Activated CD4-positive, alpha-beta T cell treated with anti-CD3 and anti-CD28 coated beads for 24 hours (primary cell): ENCODE measurements around the gene NDRG3.

Experiments used
- DNase-seq, 2 donors: peaks; one replicate each; pipeline ENCODE4 v3.0.0-alpha.2; 2020; ENCODE audit warnings: low read depth in 2 of 2

The NDRG3 gene

DNA sequence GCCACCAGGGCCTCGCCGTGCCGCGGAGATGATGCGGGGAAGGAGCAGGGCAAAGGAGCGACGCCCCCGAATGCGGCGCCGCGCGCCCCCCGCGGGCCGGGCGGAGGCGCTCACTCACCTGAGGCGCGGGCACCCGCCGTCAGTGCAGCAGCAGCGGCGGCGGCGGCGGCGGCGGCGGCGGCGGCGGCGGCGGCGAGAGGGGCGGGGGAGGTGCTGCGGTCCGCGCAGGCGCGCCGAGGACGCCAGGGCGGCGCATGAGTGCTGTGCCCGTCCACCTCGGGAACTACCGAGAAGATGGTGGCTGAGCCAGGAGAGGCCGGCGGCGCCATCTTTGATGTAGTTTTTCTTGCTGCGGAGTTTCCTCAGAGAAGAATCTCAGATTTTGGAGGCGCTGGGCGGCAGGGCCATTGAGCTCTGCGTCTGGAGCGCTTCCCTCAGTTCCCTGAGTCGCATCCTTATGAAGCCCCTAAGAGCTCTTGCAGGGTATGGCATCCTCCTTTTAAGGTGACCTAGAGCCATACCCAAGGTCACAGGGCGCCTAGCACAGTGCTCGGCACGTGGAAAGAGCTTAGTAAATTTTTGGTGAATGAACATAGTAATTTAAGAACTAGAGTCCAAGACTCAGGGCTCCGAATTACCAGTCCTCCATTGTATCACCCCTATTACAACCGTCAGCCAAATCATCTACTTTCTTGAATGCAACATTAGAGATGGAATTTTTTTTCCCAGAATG lies at the start of gene NDRG3:
NDRG3 (minus strand) TSS at position 164 of the 733 bp plus-strand sequence. CDS start 24,355 bp downstream, outside the sequence.
- peak; percentile 84 to 85 for DNase-seq

DNA sequence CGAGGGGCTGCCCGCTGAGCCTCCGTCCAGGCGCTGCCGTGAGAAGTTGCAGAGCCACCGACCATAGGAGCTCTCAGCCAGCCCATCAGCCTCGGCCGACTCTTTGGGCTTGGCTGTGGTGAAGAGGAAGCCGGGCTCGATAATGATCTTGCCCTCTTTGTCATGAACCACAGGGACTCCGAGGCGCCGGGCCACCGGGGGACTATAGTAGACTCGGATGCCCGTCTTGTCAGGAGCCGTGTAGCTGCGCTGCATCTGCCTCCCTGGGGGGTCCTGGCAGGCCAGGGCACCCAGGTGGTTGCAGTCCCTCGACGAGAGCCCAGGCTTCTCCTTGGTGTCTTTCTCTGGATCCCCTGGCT lies 48.2 kb upstream of the NDRG3 start:
- no peak for DNase-seq

DNA sequence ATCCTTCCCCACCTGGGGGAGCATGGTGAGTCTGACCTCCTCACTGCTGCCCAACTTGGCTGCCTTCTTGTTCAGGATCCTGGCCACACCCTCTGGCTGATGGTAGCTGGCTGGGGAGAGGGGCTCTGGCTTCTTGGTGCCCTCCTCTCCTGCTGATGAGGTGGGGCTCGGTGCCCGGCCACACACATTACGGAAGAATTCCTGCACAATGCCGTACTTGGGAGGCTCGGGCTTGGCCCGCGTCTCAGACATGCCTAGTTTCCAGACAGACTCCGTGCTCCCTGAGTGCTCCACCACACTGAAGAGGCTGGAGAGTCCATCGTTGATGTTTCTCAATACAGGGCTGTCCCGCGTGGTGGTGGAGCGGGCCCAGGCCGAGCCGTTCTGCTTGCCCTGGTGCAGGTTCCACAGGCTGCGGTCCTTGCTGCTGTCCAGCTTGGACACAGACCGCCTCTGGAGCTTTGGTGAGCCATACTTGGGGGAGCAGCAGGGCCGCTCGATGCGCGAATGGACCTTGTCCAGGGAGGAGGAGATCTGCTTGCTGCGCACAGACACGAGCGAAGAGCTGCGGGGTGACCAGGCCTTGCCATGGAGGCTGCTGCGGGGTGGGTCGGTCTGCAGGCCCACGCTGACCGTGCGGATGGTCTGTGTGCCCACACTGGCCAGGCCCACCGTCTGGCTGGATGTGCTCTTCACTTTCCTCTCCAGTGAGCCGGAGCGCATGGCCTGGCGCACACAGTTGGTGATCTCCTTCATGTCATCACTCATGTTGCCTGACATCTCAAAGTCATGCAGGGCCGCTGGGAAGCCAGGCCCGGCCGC lies 47.6 kb upstream of the NDRG3 start:
- no peak for DNase-seq

DNA sequence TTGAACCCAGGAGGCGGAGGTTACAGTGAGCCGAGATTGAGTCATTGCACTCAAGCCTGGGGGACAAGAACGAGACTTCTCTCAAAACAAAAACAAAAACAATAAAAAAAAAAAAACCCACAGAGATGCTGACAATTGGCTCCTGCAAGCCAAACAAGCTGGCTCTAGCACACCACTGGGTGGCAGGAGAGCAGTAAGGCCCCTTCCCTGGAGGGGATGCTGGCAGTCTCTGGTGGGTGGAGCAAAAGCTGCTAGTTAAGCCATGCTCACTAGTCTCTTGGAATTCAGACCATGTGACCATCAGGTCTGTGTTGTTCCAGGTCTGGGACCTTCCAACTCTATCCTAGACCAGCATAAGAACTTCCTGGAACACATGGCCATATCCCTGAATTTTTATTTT lies 46.5 kb upstream of the NDRG3 start:
- no peak for DNase-seq

DNA sequence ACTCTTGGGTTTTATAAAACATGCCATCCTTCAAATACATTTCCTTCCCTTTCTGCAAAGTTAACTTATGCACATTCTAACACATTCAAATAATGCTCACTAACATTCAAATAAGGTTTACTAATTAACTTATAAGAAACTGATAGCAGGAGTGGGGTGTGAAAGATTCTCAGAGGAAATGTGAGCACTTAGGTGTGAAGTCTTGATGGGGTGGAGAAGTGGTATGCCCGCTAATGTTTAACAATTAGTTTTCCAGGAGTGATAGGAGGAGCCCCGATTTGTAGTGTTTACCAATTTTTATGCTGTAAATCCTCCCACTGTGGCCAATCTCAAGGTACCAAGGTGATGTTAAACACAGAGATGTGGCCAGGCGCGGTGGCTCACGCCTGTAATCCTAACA lies 46.0 kb upstream of the NDRG3 start:
- DNase-seq, result no peak

DNA sequence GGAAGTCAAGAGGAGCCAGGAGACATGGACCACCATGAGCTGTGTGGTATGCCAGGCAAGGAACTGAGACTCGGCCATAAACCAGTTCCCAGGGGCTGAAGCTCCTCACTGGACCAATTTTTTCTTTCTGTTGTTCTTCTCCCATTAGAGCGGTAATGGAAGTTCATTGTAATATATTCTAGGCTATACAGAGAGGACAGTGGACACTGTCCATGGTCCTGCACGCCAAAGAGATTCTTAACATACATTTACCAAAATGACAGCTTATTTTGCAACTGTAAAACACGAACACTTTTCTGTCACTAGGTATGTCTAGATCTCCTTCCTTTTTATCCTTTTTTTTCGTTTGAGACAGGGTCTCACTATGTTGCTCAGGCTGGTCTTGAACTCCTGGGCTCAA lies 40.8 kb upstream of the NDRG3 start:
- no peak for DNase-seq

DNA sequence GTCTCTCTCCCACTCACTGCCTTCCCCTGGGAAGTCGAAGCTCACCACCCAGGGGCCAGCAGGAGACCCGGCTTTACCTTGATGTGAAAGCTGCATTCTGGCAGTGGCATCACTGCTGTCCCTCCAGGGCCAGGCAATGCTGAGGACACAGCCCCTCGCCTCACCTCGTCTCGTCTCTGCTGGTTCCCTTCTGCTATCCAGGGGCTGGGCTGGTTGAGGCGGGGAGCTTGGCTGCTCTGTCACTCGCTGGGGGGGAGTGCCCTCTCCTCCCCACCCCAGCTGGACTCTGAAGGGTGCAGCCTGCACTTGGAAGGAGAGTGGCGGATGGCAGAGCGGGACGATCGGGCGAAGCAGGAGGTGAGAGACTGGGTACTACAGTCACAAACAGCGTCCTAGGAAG lies 40.4 kb upstream of the NDRG3 start:
- DNase-seq, result no peak

DNA sequence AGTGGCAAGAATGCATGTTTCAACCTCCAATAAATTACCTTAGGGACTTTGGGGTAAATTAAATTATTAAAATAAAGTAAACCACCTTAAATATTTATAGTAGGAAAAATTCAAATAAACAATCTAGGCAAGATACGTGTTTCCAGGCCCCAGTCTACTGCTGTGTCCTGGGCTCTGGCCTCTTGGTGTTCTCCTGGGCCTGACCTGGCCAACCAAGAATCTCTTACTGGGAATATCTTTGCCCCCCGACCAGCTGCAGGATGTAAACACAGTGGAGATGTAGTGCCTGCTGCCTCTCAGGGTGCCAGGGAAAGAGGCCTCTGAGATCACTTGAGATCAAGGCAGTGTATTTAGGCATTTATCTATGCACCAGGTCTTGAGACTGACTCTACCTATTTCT lies 39.4 kb upstream of the NDRG3 start:
- no peak for DNase-seq

DNA sequence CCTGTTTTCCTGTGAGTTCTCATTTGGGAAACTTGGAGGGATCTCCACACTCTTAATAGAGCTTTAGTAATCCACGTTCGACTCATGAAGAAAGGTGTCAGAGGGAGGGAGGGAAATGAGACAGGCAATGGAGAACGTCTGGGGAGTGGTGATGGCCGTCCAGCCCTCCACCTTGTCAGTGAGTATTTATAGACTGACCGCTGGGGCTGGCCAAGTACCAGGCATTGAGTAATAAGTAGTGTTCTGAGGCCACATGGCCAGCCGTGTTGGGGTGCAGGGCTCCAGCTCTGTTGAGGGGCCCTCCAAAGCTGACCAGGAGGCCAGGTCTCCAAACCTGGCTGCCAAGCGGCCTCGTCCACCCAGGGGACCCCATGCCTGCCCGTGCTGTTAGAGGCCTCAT lies 39.0 kb upstream of the NDRG3 start:
- no peak for DNase-seq

DNA sequence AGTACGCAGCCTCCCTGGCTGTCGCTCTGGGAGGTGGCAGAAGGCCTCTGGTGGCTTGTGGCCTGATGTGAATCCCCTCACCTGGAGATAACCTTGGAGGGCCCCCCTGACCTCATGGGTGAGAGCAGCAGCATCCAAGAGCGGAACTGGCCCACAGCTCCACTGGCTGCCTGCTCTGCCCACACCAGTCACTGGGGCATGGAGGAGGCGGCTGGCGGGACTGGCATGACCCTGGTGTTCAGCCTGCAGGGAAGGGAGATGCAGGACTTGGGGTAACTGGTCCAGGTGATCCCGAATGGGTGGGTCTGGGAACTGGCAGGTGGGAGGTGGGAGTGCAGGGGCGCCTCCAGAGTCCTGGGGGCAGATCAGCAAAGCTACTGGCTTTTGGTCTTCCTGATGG lies 38.2 kb upstream of the NDRG3 start:
- no peak for DNase-seq

DNA sequence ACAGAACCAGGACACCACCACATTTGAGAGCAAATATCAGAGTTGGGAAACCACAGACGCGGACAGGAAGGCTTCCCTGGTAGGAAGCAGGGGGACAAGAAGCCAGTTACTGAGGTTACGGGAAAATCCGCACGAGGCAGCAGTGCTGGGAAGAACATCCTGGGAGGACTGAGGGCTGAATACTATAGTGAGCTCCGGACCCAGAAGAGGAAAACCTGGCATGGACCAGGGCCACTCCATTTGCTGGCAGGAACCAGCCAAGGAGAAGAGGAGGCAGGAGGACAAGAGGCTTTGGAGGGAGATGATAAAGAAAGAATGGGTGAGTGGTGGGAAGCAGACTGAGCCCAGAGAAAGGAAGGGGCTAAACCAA lies 33.8 kb upstream of the NDRG3 start:
- no peak for DNase-seq

DNA sequence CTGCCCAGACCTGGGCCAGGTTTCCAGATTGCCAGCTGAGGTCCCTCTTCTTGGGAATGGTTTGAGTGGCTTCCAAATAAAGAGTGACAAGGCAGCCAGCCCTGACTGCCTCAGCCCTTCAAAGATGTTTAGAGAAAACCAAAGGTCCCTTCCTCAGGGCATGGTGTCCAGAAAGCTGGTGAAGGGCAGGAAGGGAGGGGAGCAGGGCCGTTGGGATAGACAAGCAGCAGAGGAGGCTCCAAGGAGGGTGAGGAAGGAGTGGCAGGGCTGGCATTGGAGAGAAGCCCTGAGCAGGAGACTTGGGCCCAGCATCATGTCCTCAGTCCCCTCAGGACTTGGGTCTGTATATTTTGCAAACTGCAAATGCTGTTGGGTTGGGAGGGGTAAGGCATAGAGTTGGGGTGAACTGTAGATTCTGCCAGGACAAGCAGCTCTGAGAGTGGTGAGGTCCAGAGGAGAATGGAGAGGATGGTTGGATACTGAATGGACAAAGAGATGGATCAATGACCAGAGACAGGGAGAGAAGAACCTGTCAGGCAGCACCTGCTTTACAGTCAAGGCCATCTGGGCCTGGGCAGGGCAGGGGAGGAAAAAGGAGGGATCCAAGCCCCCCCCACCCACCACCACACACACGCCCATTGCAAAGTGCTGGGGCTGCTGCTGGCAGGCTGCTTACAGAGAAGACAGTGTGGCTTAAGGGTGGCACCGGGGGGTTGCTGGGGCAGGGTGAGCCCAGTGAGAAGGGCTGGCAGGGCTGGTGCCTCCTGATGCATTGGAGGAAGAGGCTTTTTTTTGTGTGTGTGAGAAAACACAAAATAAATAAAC lies 33.2 kb upstream of the NDRG3 start:
- DNase-seq, result no peak

DNA sequence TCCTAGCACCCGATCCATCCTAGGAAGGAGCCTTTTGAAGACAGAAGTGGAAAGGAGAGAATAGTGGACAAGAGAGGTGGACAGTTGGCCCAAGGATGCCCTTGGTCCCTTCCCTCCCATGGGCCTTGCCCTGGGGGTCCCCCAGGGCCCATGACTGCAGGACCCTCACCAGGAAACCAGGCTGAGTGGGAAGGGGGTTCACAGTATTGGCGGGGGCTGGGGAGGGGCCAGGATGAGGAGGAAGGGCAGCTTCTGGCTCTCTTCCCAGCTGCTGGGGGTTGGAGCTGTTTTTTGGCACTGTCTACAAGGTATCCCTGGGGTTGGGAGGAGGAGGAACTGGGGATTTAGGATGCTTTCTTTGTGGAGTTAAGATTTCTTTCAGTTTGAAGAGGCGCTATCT lies 31.7 kb upstream of the NDRG3 start:
- DNase-seq, result no peak

DNA sequence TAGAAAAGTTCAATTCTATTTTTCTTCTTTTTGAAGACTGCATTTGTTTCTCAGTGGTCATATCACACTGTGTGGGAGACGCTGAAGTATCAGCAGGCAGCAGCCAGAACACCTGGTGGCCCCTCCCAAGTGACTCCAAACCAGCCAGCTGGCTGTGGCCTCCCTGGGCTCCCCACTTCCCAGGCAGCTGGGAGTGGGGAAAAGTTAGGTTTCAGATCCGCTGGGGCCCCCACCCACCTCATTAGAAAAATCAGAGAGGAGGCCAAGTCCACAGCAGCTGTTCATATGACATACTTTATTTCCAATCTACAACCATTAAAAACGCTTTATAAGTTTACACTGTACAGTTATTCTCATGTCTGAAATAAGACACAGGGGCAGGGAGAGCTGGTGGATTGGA lies 31.3 kb upstream of the NDRG3 start:
- no peak for DNase-seq

DNA sequence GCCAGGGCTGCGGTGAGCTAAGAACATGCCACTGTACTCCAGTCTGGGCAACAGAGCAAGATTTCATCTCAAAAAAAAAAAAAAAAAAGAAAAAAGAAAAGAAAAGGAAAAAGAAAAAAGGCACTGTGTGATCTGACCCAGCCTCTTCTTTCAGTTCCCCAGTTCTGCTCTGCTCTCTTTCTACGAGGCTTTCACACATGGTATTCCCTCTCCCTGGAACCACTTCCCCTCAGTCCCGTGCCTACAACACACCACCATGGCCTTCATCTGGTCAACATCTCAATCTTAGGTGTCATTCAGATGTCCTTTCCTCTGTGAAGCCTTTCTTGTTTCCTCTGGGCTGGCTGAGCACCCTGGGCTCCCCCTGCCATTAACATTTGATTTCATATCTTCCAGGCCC lies 29.9 kb upstream of the NDRG3 start:
- no peak for DNase-seq

DNA sequence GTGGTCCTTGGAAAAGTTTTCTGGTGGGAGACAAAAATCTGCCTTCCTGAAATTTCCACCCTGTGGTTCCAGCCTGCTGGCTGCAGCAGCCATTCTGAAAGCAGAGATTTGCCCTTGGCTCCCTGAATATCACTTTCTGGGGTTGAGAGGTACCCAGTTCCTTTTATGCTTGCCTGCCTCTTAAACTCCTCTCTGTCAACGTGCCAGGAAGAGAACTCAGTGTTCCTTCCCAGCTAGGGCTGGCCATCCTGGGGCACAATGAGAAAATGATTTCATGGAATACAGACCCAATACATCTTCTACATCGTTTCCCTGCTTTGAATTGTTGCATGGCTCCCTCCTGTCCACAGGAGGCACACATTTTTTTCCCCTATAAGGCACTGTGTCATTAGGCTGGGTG lies 29.3 kb upstream of the NDRG3 start:
- no peak for DNase-seq

DNA sequence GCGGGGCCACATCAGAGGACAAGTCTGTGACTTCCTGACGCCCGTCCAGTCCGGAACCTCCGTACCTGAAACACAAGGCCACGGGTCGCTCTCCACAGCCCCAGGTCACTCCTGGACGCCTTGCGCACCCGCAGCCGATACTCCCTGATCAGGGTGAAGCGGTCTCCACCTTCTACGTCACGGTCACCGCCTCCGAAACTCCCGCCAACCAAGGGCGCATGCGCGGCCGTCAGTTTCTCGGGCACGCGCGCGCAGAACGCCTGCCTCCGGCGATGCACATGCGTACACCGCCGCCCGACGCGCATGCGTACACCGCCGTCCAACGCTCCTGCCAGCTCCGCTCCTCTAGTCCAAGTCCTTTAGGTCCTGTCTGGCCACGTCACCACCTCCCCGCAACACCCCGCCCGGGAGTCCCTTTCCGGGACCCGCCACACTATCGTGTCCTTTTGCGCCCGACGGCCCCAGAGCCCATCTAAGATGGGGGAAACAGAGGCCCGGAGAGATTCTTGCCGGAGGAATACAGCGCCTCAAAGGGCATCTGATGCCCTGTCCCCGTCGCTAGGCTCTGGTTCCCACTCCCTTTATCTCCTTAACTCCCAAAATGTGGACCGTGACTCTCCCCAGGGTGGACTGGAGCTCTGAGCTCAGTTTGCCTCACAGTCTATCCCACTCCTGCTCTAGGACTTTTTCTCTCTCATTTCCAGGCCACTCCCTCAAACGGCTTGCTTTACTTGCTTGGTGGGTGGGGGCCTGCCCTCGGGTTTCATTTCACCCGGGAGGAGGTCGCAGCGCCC lies 27.9 kb upstream of the NDRG3 start, which contains the start of gene DSN1:
DSN1 (minus strand) TSS at position 167 of the 794 bp plus-strand sequence. CDS start 2,305 bp downstream, outside the sequence.
- peak; percentile 97 to 99 for DNase-seq

DNA sequence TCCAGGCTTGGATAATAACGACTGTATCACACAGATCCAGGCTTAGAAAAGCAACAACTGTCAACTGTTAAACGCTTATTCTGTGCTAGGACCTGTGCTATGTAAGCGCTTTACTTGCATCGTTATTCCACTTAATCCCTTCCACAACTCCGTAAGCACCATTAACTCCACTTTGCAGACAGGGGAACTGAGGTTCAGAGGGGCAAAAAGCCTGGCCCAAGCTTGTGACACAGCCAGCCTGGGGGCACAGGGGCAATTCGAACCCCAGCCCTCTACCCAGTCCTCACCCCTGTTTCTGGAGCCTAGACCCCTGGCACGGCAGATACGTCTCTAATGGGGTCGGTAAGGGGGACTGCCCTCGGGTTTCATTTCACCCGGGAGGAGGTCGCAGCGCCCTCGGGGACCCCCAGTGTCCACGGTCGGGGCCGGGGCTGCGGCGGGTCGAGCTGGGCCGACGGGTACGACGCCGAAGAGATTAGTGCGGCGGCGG lies 27.3 kb upstream of the NDRG3 start:
- no peak for DNase-seq

DNA sequence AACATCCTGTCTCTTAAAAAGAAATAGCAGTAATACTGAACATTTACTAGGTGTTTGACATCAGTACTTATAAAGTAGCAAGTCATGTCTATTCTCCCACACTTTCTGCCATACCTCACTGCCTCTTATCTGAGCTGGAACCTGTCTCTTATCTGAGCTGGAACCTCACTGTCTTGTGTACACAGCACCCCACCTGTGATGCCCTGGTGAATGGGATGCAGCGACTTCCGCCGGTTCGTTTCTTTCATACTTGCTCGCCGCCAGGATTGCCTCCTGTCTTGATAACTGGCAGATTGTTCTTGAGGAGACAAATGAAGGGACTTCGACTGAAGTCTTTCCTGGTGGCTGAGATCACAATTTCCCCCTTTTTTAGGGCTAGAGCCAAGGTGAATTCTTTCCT lies 24.8 kb upstream of the NDRG3 start:
- DNase-seq, result no peak

DNA sequence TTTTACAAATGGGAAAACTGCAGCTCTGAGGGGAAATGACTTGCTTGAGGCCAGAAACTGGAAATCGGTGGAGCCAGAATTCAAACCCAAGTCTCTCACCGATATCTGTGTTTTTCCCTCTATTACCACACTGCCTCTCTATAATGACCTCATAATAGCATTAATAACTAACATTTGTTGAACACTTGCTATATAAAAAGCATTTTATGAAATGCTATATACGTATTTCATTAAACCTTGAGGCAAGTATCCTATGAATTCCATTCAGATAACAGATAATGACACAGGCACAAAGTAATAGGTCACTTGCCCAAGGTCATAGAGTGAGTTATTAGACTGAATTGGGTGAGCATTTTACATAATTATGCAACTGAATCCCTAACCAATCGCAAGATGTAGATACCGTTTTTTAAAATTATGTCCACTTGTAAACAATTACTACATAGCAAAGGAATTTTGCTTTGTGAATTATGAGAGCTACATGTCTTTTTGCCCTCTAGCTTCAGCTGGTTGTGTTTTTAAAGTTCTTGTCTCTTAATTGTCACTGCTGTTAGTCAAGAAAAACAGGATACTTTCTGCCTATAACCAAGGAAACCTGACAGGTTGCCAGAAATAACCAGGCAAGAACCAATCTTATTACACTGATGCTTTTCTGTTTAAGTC lies 23.0 kb upstream of the NDRG3 start:
- DNase-seq, result no peak

DNA sequence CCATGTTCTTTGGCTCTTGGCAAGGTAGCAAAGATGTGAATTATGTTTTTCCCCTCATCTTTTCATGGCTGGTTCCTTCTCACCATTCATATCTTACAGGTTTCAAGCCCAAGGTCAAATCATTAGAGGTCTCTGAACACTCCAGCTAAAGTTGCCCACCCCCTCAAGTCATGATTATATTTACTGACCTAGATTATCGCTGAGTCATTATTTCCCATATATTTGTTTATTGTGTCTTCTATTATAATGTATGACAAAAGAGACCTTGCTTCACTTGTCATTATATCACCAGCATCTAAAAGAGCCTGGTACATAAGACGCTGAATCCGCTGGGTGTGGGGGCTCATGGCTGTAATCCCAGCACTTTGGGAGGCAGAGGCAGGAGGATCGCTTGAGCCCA lies 15.2 kb upstream of the NDRG3 start:
- no peak for DNase-seq
